ENCODE results near the gene ABCD1. TPM values are rescaled to one million over a fixed set of nuclear protein-coding genes. Genes with fewer than 3 reads are reported as not detected.

ABCD1 gene
- total RNA-seq, 4 donors from 2014 or later = 14.4 to 38.8 (median 22.0) TPM

GRCh38 chrX:153773741-153774575, 49.3 kb downstream of the ABCD1 start:
- no peaks in the 10 kb centered on the region for H3K9me3 ChIP-seq
- WGBS, 2 donors (ENCODE audit: low coverage in 1 of 2) = no CpG with 5 or more reads among the region's 48 CpGs
- no peaks in the 10 kb centered on the region for H3K4me1 ChIP-seq
- no peaks in the 10 kb centered on the region for H3K27me3 ChIP-seq
- no peak overlapping the region for H3K27ac ChIP-seq
- no peak for TF ChIP-seq CTCF (IDR thresholded peaks at IDR 0.05)
- TF ChIP-seq POLR2AphosphoS5 (IDR thresholded peaks at IDR 0.05) = no peak
- TF ChIP-seq EP300 (IDR thresholded peaks at IDR 0.05) = no peak
- no peak for TF ChIP-seq POLR2A (IDR thresholded peaks at IDR 0.05)
- no peak overlapping the region for H3K4me3 ChIP-seq
- no peak for ATAC-seq
- peaks cover 0 to 91% of the 10 kb centered on the region in 2 donors for H3K36me3 ChIP-seq

- no peak for ATAC-seq
- Histone ChIP-seq H3K36me3 (peaks cover 0 to 84% of the 10 kb centered on the region in 2 donors), H3K4me1 (no peaks in the 10 kb centered on the region), H3K4me3 (no peak overlapping the region), H3K9me3 (no peaks in the 10 kb centered on the region), H3K27ac (no peak overlapping the region), H3K27me3 (no peaks in the 10 kb centered on the region)
- no CpG with 5 or more reads among the region's 37 CpGs for whole genome bisulfite sequencing, 2 donors (ENCODE audit: low coverage in 1 of 2)
- TF ChIP-seq POLR2AphosphoS5 (IDR thresholded peaks at IDR 0.05) (no peak), CTCF (IDR thresholded peaks at IDR 0.05) (no peak), POLR2A (IDR thresholded peaks at IDR 0.05) (no peak), EP300 (IDR thresholded peaks at IDR 0.05) (no peak)
These were observed 50.1 kb downstream of the ABCD1 start for GRCh38 chrX:153774576-153775292.

GRCh38 chrX:153775293-153776119, 50.9 kb downstream of the ABCD1 start:
- ATAC-seq = no peak
- Histone ChIP-seq H3K9me3 (no peaks in the 10 kb centered on the region), H3K4me1 (peaks cover 0 to 7% (median 0%) of the 10 kb centered on the region in 3 donors), H3K36me3 (peaks cover 0 to 76% of the 10 kb centered on the region in 2 donors), H3K27ac (no peak overlapping the region), H3K4me3 (no peak overlapping the region), H3K27me3 (no peaks in the 10 kb centered on the region)
- TF ChIP-seq POLR2AphosphoS5 (IDR thresholded peaks at IDR 0.05) = no peak
- no peak for TF ChIP-seq CTCF (IDR thresholded peaks at IDR 0.05)
- TF ChIP-seq EP300 (IDR thresholded peaks at IDR 0.05) = no peak
- no peak for TF ChIP-seq POLR2A (IDR thresholded peaks at IDR 0.05)
- WGBS, 2 donors (ENCODE audit: low coverage in 1 of 2) = no CpG with 5 or more reads among the region's 42 CpGs

GRCh38 chrX:153776120-153776599, 51.5 kb downstream of the ABCD1 start:
- Histone ChIP-seq H3K27me3 (no peaks in the 10 kb centered on the region), H3K36me3 (peaks cover 0 to 70% of the 10 kb centered on the region in 2 donors), H3K4me1 (peaks cover 0 to 14% (median 0%) of the 10 kb centered on the region in 3 donors), H3K9me3 (no peaks in the 10 kb centered on the region), H3K27ac (no peak overlapping the region), H3K4me3 (no peak overlapping the region)
- no peak for ATAC-seq
- no CpG with 5 or more reads among the region's 20 CpGs for WGBS, 2 donors (ENCODE audit: low coverage in 1 of 2)
- TF ChIP-seq EP300 (IDR thresholded peaks at IDR 0.05) (no peak), POLR2AphosphoS5 (IDR thresholded peaks at IDR 0.05) (no peak), POLR2A (IDR thresholded peaks at IDR 0.05) (no peak)

DNA sequence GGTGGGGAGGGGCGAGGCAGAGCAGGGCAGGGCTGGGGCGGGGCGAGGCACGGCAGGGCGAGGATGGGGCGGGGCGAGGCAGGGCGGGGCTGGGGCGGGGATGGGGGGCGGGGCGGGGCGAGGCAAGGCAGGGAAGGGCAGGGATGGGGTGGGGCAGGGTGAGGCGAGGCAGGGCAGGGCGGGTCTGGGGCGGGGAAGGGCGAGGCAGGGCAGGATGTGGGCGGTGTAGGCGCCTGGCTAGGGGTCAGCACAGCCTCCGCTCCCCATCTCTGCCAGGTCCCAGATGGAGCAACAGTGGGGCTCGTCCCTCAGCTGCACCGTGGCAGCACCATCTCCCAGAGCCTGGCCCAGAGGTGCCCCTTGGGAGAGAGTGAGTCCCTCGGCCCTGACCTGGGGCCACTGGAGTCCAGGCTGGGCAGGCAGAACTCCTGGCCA, 52.0 kb downstream of the ABCD1 start:
- peaks cover 0 to 65% of the 10 kb centered on the region in 2 donors for H3K36me3 ChIP-seq
- peaks cover 0 to 18% (median 0%) of the 10 kb centered on the region in 3 donors for H3K4me1 ChIP-seq
- TF ChIP-seq CTCF (IDR thresholded peaks at IDR 0.05) (no peak), POLR2A (IDR thresholded peaks at IDR 0.05) (no peak), EP300 (IDR thresholded peaks at IDR 0.05) (no peak), POLR2AphosphoS5 (IDR thresholded peaks at IDR 0.05) (no peak)
- H3K4me3 ChIP-seq = no peak overlapping the region
- WGBS, 2 donors (ENCODE audit: low coverage in 1 of 2) = no CpG with 5 or more reads among the region's 22 CpGs
- no peaks in the 10 kb centered on the region for H3K27me3 ChIP-seq
- no peak for ATAC-seq
- H3K27ac ChIP-seq = no peak overlapping the region
- no peaks in the 10 kb centered on the region for H3K9me3 ChIP-seq

All from gastroesophageal sphincter (tissue), 4 donors.